CD4-positive, alpha-beta memory T cell (primary cell): ENCODE measurements around the gene HIPK3. TPM values are rescaled to one million over a fixed set of nuclear protein-coding genes. Genes with fewer than 3 reads are reported as not detected.
"Not testable (repeated sequence)": the region's sequence is repeated elsewhere in the genome, so short reads cannot be mapped to it uniquely, and the experiment has no call there.

ENCODE experiments used
- CTCF ChIA-PET: fragments of 350-600 bp; sonication (Branson Sonifier 250); formaldehyde crosslinking; loops from one replicate; lab custom pipeline; 2021; ENCODE audit warnings: inconsistent platforms; ENCODE audit not compliant: partially characterized antibody; lab: Charles Lee
- POLR2A ChIA-PET: fragments of 350-600 bp; sonication (Branson Sonifier 250); formaldehyde crosslinking; loops from one replicate; lab custom pipeline; 2021; ENCODE audit not compliant: partially characterized antibody; lab: Charles Lee
- DNase-seq, 5 donors: peaks; one replicate each; pipeline versions ENCODE4 v3.0.0 to v3.0.0-alpha.2; 2020 to 2022; ENCODE audit warnings: mixed read lengths in 1 of 5
- H3K27ac ChIP-seq: one replicate; pipeline ENCODE4 v1.7.0; 2013; ENCODE audit warnings: low read depth, low read length
- H3K27me3 ChIP-seq: 2 replicates; pipeline ENCODE4 v1.7.0; 2013; ENCODE audit warnings: mild to moderate bottlenecking, low read length, moderate library complexity; ENCODE audit not compliant: insufficient read depth
- H3K36me3 ChIP-seq: 2 replicates; pipeline ENCODE4 v1.7.0; 2013; ENCODE audit warnings: mild to moderate bottlenecking, low read length, moderate library complexity; ENCODE audit not compliant: insufficient read depth
- H3K4me1 ChIP-seq: 2 replicates; pipeline ENCODE4 v1.7.0; 2013; ENCODE audit warnings: mild to moderate bottlenecking, low read length, moderate library complexity; ENCODE audit not compliant: insufficient read depth
- H3K4me3 ChIP-seq, 2 donors: one replicate each; pipeline ENCODE4 v1.7.0; 2013; ENCODE audit warnings: low read length in 2 of 2, mild to moderate bottlenecking in 1 of 2
- H3K9me3 ChIP-seq, 2 donors: one replicate each; pipeline ENCODE4 v1.7.0; 2013; ENCODE audit warnings: low read length in 2 of 2, control low read depth in 1 of 2; ENCODE audit not compliant: control insufficient read depth in 1 of 2
- H3K27ac Mint-ChIP-seq, 7 donors: one replicate each; pipeline ENCODE4 v1.8.0; 2020 to 2021; ENCODE audit warnings: mixed read lengths in 7 of 7, mild to moderate bottlenecking in 6 of 7, inconsistent platforms in 3 of 7, moderate library complexity in 3 of 7
- H3K27me3 Mint-ChIP-seq, 2 donors: one replicate each; pipeline ENCODE4 v1.8.0; 2020 to 2021; ENCODE audit warnings: mixed read lengths in 2 of 2
- H3K36me3 Mint-ChIP-seq, 2 donors: one replicate each; pipeline ENCODE4 v1.8.0; 2020 to 2021; ENCODE audit warnings: mixed read lengths in 2 of 2, inconsistent platforms in 1 of 2, mild to moderate bottlenecking in 1 of 2
- H3K4me1 Mint-ChIP-seq, 4 donors: one replicate each; pipeline ENCODE4 v1.8.0; 2020 to 2021; ENCODE audit warnings: mixed read lengths in 4 of 4, mild to moderate bottlenecking in 1 of 4
- H3K4me3 Mint-ChIP-seq, 8 donors: one replicate each; pipeline ENCODE4 v1.8.0; 2020 to 2021; ENCODE audit warnings: mixed read lengths in 8 of 8, mild to moderate bottlenecking in 7 of 8, moderate library complexity in 6 of 8, inconsistent platforms in 3 of 8
- H3K9me3 Mint-ChIP-seq, 8 donors: one replicate each; pipeline ENCODE4 v1.8.0; 2020 to 2021; ENCODE audit warnings: mixed read lengths in 8 of 8, mild to moderate bottlenecking in 5 of 8, inconsistent platforms in 3 of 8, moderate library complexity in 1 of 8
- intact Hi-C: fragments of 100-400 bp; cut with micrococcal nuclease; formaldehyde crosslinking; loops from one replicate; pipeline ENCODE4 v1.15.1; 2023
- polyA plus RNA-seq, 2 donors: library from polyadenylated mRNA; unstranded; fragments of 300-500 nt; fragmentation: Illumina TruSeq; gene quantifications; one replicate each; pipeline ENCODE4 v1.2.3, GENCODE V29; 2021
- total RNA-seq, 2 experiments: library from RNA; stranded (reverse); gene quantifications; one replicate each; pipeline ENCODE4 v1.2.3, GENCODE V29; 2021

Gene HIPK3
- total and polyA plus RNA-seq, 4 experiments from 2014 or later, result 31.1 to 92.0 (median 59.8) TPM

DNA sequence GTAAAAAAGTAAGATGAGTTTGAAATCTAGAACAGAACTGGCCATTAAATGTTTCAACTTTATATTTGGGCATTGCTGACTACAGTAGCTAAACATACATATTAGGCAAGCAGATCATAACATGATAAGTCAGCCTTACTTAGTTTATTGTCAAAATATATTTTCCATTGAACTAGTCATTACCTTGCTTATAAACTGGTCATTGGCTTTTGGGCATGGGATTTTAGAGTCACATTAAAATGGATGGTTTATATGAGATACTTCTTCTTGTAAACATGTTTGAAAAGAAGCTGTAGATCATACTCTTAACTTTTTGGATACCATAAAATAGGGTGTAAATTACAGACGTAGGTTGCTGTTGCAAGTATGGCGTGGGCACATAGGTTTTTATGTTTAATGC is 2.7 kb downstream of the HIPK3 start:
- H3K4me1 Mint-ChIP-seq, result peaks cover 36 to 64% (median 48%) of the 10 kb centered on the region in 4 donors
- peaks cover 0 to 5% (median 0%) of the 10 kb centered on the region in 8 donors for H3K9me3 Mint-ChIP-seq
- peak overlapping the region in 5 of 7 donors; percentile 2 to 98 (median 42) for H3K27ac Mint-ChIP-seq
- ChIA-PET POLR2A (interaction anchor here (1.6 kb wide), 1 partner anchor 10 kb away, joined by 4 read pairs; no protein-coding TSS in a partner anchor), CTCF (interaction anchor here (0.5 kb wide), 1 partner anchor 577 kb away, joined by 3 read pairs; no protein-coding TSS in a partner anchor)
- no peak overlapping the region for H3K4me3 ChIP-seq
- no peaks in the 10 kb centered on the region for H3K27me3 ChIP-seq
- H3K27ac ChIP-seq, result no peak overlapping the region
- H3K4me3 Mint-ChIP-seq, result peak overlapping the region; percentile 43 to 99 (median 96)
- no peaks in the 10 kb centered on the region for H3K27me3 Mint-ChIP-seq
- peaks cover 0 to 17% of the 10 kb centered on the region in 2 donors for H3K36me3 Mint-ChIP-seq
- H3K36me3 ChIP-seq, result no peaks in the 10 kb centered on the region
- H3K4me1 ChIP-seq, result peaks cover 58% of the 10 kb centered on the region
- no peak for DNase-seq
- intact Hi-C loops, result loop anchor here (2.0 to 10.0 kb wide), 5 partner anchors 367 to 1179 kb away; partner anchors contain the start of genes CAT, CD59, FBXO3 and QSER1
- no peaks in the 10 kb centered on the region for H3K9me3 ChIP-seq

GRCh38 chr11:33261350-33261749 is 4.2 kb downstream of the HIPK3 start:
- Mint-ChIP-seq H3K36me3 (peaks cover 0 to 16% of the 10 kb centered on the region in 2 donors), H3K4me3 (peak overlapping the region in 4 of 8 donors; percentile 17 to 70 (median 42)), H3K4me1 (peaks cover 39 to 65% (median 50%) of the 10 kb centered on the region in 4 donors), H3K27ac (peak overlapping the region in 3 of 7 donors; percentile 11 to 21 (median 14))
- H3K9me3 Mint-ChIP-seq, H3K9me3 ChIP-seq, H3K27me3 Mint-ChIP-seq, H3K27me3 ChIP-seq, H3K4me3 ChIP-seq, H3K27ac ChIP-seq, H3K36me3 ChIP-seq, DNase-seq, intact Hi-C loops: not testable (repeated sequence)
- peaks cover 68% of the 10 kb centered on the region for H3K4me1 ChIP-seq
- CTCF ChIA-PET, result interaction anchor here (1.3 kb wide), 1 partner anchor 70 kb away, joined by 3 read pairs; no protein-coding TSS in a partner anchor
- POLR2A ChIA-PET, result interaction anchor here (1.6 kb wide), 1 partner anchor 8 kb away, joined by 4 read pairs; no protein-coding TSS in a partner anchor

DNA sequence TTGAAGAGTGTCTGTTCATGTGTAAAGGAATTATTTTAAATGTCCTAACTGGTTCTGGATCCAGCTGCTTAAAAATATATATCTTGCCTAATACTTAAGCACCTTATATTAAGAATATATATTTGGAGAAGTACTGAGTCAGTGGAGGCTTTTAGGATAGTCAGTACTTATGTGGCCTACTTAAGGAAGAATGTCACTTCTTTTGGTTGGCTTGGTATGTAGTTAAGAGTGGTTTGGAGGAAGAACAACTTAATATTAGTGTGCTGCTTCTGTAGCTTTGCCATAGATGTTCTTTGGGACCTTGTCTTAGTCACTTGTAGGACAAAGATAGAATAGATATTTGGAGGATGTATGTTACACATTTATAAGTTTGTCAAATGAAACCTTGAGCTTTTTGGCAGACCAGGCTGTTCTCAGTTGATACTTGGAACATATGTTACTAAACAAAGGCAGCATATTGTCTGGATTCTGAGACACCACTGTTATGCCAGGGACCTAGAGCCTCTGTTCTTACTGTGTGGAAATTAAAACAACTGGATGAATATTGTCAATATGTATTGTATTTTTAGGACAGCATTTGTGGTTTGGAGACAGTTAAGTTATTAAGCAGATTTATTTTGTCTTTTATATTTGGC is 4.9 kb downstream of the HIPK3 start:
- no peaks in the 10 kb centered on the region for H3K27me3 Mint-ChIP-seq
- Histone ChIP-seq H3K27ac (no peak overlapping the region), H3K4me3 (no peak overlapping the region), H3K36me3 (no peaks in the 10 kb centered on the region), H3K27me3 (no peaks in the 10 kb centered on the region), H3K9me3 (no peaks in the 10 kb centered on the region), H3K4me1 (peaks cover 69% of the 10 kb centered on the region)
- H3K4me3 Mint-ChIP-seq, result peak overlapping the region in 5 of 8 donors; percentile 30 to 70 (median 44)
- DNase-seq, result no peak
- H3K27ac Mint-ChIP-seq, result peak overlapping the region in 2 of 7 donors; percentile 14 to 38
- peaks cover 33 to 67% (median 47%) of the 10 kb centered on the region in 4 donors for H3K4me1 Mint-ChIP-seq
- intact Hi-C loops, result no loop called here
- POLR2A ChIA-PET, result no interaction called here
- CTCF ChIA-PET, result interaction anchor here (1.3 kb wide), 1 partner anchor 69 kb away, joined by 3 read pairs; no protein-coding TSS in a partner anchor
- peaks cover 0 to 9% of the 10 kb centered on the region in 2 donors for H3K36me3 Mint-ChIP-seq
- H3K9me3 Mint-ChIP-seq, result peaks cover 0 to 3% (median 0%) of the 10 kb centered on the region in 8 donors

- no peak overlapping the region for H3K27ac Mint-ChIP-seq
- CTCF ChIA-PET, result no interaction called here
- H3K9me3 ChIP-seq, result no peaks in the 10 kb centered on the region
- POLR2A ChIA-PET, result no interaction called here
- H3K27me3 Mint-ChIP-seq, result no peaks in the 10 kb centered on the region
- H3K4me1 ChIP-seq, result peaks cover 73% of the 10 kb centered on the region
- H3K27ac ChIP-seq, result no peak overlapping the region
- H3K4me1 Mint-ChIP-seq, result peaks cover 35 to 63% (median 52%) of the 10 kb centered on the region in 4 donors
- no peak overlapping the region for H3K4me3 ChIP-seq
- H3K27me3 ChIP-seq, result no peaks in the 10 kb centered on the region
- peaks cover 0 to under 1% (median 0%) of the 10 kb centered on the region in 8 donors for H3K9me3 Mint-ChIP-seq
- intact Hi-C loops, result no loop called here
- no peak for DNase-seq
- no peaks in the 10 kb centered on the region for H3K36me3 ChIP-seq
- peak overlapping the region in 1 of 8 donors; percentile 59 for H3K4me3 Mint-ChIP-seq
- peaks cover 0 to 4% of the 10 kb centered on the region in 2 donors for H3K36me3 Mint-ChIP-seq
These were observed 6.4 kb downstream of the HIPK3 start for GRCh38 chr11:33263549-33263948.

GRCh38 chr11:33264926-33265325 is 7.7 kb downstream of the HIPK3 start:
- ChIA-PET POLR2A (no interaction called here), CTCF (interaction anchor here (0.7 kb wide), 1 partner anchor 198 kb away, joined by 3 read pairs; no protein-coding TSS in a partner anchor)

DNA sequence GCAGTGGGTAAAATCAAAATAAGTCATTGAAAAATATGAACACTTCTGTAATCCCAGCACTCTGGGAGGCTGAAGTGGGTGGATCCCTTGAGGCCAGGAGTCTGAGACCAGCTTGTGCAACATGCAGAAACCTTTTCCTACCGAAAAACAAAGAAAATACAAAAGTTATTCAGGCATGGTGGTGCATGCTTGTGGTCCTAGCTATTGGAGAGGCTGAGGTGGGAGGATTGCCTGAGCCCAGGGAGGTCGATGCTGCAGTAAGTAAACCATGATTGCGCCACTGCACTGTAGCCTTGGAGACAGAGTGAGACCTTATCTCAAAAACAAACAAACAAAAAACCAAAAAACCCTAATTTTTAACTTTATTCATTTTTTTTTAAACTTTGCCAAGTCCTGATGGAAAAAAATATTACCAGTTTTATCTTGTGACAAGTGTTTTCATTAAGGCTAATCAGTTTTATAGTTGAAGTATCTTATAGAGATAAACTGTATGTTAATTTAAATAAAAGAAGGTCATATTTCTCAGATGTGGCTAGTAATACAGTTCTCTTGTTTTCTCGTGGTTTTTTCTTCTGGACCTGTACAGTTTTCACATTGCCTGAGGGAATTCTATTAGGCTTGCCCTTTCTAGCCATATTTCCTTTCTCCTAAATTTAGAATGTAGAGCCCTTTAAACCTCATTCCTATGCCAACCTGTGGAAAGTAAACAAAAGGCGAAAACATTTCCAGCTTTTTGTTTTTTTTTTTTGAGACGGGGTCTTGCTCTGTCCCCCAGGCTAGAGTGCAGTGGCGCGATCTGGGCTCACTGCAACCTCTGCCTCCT is 9.4 kb downstream of the HIPK3 start:
- Histone ChIP-seq H3K4me3 (no peak overlapping the region), H3K4me1 (peaks cover 64% of the 10 kb centered on the region), H3K27ac (no peak overlapping the region), H3K27me3 (no peaks in the 10 kb centered on the region), H3K9me3 (no peaks in the 10 kb centered on the region), H3K36me3 (no peaks in the 10 kb centered on the region)
- ChIA-PET CTCF (no interaction called here), POLR2A (interaction anchor here (0.6 kb wide), 1 partner anchor 15 kb away, joined by 3 read pairs; no protein-coding TSS in a partner anchor)
- Mint-ChIP-seq H3K27ac (no peak overlapping the region), H3K9me3 (no peaks in the 10 kb centered on the region), H3K4me1 (peaks cover 32 to 59% (median 45%) of the 10 kb centered on the region in 4 donors), H3K27me3 (no peaks in the 10 kb centered on the region), H3K4me3 (no peak overlapping the region), H3K36me3 (no peaks in the 10 kb centered on the region)
- DNase-seq, result no peak
- intact Hi-C loops, result no loop called here

More at GRCh38 chr11:33264926-33265325, 7.7 kb downstream of the HIPK3 start:
- peaks cover 41 to 68% (median 55%) of the 10 kb centered on the region in 4 donors for H3K4me1 Mint-ChIP-seq
- no peak for DNase-seq
- intact Hi-C loops, result no loop called here
- Histone ChIP-seq H3K9me3 (no peaks in the 10 kb centered on the region), H3K27ac (no peak overlapping the region), H3K4me3 (no peak overlapping the region), H3K4me1 (peaks cover 77% of the 10 kb centered on the region), H3K27me3 (no peaks in the 10 kb centered on the region), H3K36me3 (no peaks in the 10 kb centered on the region)
- H3K36me3 Mint-ChIP-seq, result no peaks in the 10 kb centered on the region
- no peaks in the 10 kb centered on the region for H3K9me3 Mint-ChIP-seq
- H3K27ac Mint-ChIP-seq, result no peak overlapping the region
- H3K27me3 Mint-ChIP-seq, result no peaks in the 10 kb centered on the region
- no peak overlapping the region for H3K4me3 Mint-ChIP-seq
